SU-DHL-6 (cell line): ENCODE measurements around the gene TEX22.

Experiments used
- EZH2phosphoT487 ChIP-seq: fragments of 200-600 bp; sonication (generic), shearing (Covaris generic); conservative IDR thresholded peaks from 2 replicates; pipeline ENCODE4 v1.6.1; 2018; ENCODE audit warnings: mild to moderate bottlenecking, antibody characterized with exemption, low read length, moderate library complexity, mixed read lengths
- TF ChIP-seq, protein P1 (sequence below): fragments of 200-600 bp; sonication (generic); IDR thresholded peaks from one replicate; pipeline ENCODE4 v1.5.1; 2017; ENCODE audit warnings: antibody characterized with exemption, mild to moderate bottlenecking, low read length, moderate library complexity; ENCODE audit not compliant: insufficient read depth, poor library complexity, severe bottlenecking

DNA sequence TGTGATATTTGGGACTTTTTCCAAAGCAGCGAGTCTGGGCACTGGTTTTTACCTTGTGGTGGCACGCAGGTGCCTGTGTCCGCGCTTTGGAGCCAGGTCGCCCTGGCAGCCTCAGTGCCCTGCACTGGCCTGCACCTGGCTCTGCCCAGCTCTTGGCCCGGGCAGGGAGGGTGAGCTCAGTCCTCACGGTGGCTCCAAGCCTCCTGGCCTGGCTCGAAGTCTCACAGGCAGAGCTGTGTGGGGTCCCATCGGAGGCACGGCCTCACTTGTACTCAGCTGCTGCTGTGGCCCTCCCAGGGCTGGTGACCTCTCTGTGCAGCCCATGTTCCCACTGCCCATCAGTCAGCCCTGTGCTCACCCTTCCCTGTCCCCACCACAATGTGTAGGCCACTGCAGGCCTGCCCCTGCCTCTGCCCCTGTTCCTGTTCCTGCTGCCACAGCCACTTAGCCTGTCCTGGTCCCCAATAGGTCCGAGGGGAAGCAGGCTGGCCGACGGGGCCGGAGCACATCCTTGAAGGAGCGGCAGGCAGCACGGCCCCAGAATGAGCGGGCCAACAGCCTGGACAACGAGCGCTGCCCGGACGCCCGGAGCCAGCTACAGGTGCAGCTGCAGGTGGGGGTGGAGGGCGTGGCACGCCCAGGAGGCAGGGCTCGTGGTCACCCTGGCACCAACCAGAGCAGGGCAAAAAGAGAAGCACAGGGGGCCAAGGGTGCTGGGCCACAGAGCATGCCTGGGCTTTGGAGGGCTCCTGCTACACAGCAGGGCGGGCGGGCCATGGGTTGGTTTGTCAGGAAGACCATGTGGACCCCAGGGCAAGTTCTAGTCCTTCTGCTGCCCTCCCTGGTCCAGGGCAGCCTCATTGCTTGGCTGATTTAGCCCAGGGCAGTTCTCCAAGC lies 16.6 kb upstream of the TEX22 start:
- TF ChIP-seq, protein P1, sequence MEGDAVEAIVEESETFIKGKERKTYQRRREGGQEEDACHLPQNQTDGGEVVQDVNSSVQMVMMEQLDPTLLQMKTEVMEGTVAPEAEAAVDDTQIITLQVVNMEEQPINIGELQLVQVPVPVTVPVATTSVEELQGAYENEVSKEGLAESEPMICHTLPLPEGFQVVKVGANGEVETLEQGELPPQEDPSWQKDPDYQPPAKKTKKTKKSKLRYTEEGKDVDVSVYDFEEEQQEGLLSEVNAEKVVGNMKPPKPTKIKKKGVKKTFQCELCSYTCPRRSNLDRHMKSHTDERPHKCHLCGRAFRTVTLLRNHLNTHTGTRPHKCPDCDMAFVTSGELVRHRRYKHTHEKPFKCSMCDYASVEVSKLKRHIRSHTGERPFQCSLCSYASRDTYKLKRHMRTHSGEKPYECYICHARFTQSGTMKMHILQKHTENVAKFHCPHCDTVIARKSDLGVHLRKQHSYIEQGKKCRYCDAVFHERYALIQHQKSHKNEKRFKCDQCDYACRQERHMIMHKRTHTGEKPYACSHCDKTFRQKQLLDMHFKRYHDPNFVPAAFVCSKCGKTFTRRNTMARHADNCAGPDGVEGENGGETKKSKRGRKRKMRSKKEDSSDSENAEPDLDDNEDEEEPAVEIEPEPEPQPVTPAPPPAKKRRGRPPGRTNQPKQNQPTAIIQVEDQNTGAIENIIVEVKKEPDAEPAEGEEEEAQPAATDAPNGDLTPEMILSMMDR = no peak
- TF ChIP-seq EZH2phosphoT487 = no peak
